Gastroesophageal sphincter (tissue), 3 donors: ENCODE results near the gene MOK.

Experiments used
- POLR2A ChIP-seq, 2 donors: fragments of 450-650 bp; IDR thresholded peaks; one replicate each; pipeline ENCODE4 v1.6.1; 2017; ENCODE audit warnings: antibody characterized with exemption in 2 of 2, mild to moderate bottlenecking in 2 of 2, moderate library complexity in 1 of 2
- TF ChIP-seq, protein P1 (sequence below), 4 experiments: fragments of 200-600 bp in 2 of 4; fragments of 450-650 bp in 2 of 4; sonication (generic) in 1 of 4; IDR thresholded peaks; one replicate each; pipeline ENCODE4 v1.5.1; 2017 to 2019; ENCODE audit warnings: antibody characterized with exemption in 4 of 4, mild to moderate bottlenecking in 2 of 4, moderate library complexity in 2 of 4

- no peak for TF ChIP-seq POLR2A (IDR thresholded peaks at IDR 0.05)
- TF ChIP-seq, protein P1, sequence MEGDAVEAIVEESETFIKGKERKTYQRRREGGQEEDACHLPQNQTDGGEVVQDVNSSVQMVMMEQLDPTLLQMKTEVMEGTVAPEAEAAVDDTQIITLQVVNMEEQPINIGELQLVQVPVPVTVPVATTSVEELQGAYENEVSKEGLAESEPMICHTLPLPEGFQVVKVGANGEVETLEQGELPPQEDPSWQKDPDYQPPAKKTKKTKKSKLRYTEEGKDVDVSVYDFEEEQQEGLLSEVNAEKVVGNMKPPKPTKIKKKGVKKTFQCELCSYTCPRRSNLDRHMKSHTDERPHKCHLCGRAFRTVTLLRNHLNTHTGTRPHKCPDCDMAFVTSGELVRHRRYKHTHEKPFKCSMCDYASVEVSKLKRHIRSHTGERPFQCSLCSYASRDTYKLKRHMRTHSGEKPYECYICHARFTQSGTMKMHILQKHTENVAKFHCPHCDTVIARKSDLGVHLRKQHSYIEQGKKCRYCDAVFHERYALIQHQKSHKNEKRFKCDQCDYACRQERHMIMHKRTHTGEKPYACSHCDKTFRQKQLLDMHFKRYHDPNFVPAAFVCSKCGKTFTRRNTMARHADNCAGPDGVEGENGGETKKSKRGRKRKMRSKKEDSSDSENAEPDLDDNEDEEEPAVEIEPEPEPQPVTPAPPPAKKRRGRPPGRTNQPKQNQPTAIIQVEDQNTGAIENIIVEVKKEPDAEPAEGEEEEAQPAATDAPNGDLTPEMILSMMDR (IDR thresholded peaks at IDR 0.05) = no peak
Measured at GRCh38 chr14:102246071-102246470, 58.9 kb downstream of the MOK start.
